ENCODE measurements around the gene VSIG10.

The VSIG10 gene

GRCh38 chr12:118060301-118061010 is 43.4 kb downstream of the VSIG10 start:
- DNase-seq (ENCODE audit: low read depth) = no peak

- DNase-seq (ENCODE audit: low read depth) = no peak
Measured at GRCh38 chr12:118059341-118060191, 44.2 kb downstream of the VSIG10 start.

- DNase-seq (ENCODE audit: low read depth) = no peak
Measured at GRCh38 chr12:118058881-118059280, 44.9 kb downstream of the VSIG10 start.

GRCh38 chr12:118058227-118058626 is 45.6 kb downstream of the VSIG10 start:
- DNase-seq (ENCODE audit: low read depth) = no peak

- DNase-seq (ENCODE audit: low read depth) = no peak
Measured at GRCh38 chr12:118055865-118056773, 47.7 kb downstream of the VSIG10 start.

- DNase-seq (ENCODE audit: low read depth) = no peak
Measured at GRCh38 chr12:118055144-118055557, 48.7 kb downstream of the VSIG10 start.

- no peak for DNase-seq (ENCODE audit: low read depth)
Measured at GRCh38 chr12:118053071-118053985, 50.5 kb downstream of the VSIG10 start.

- DNase-seq (ENCODE audit: low read depth) = peak; percentile 96
Measured at GRCh38 chr12:118052324-118053070, 51.3 kb downstream of the VSIG10 start.

- no peak for DNase-seq (ENCODE audit: low read depth)
Measured at GRCh38 chr12:118050972-118051910, 52.6 kb downstream of the VSIG10 start.

GRCh38 chr12:118046430-118046829 is 57.4 kb downstream of the VSIG10 start:
- no peak for DNase-seq (ENCODE audit: low read depth)

- DNase-seq (ENCODE audit: low read depth) = no peak
Measured at GRCh38 chr12:118044577-118044976, 59.2 kb downstream of the VSIG10 start.

- no peak for DNase-seq (ENCODE audit: low read depth)
Measured at GRCh38 chr12:118044075-118044474, 59.7 kb downstream of the VSIG10 start.

- DNase-seq (ENCODE audit: low read depth) = no peak
Measured at GRCh38 chr12:118042091-118042490, 61.7 kb downstream of the VSIG10 start.

- DNase-seq (ENCODE audit: low read depth) = no peak
Measured at GRCh38 chr12:118038137-118038536, 65.7 kb downstream of the VSIG10 start.

GRCh38 chr12:118036672-118037411 is 67.0 kb downstream of the VSIG10 start:
- DNase-seq (ENCODE audit: low read depth) = no peak

- no peak for DNase-seq (ENCODE audit: low read depth)
Measured at GRCh38 chr12:118035190-118036041, 68.4 kb downstream of the VSIG10 start.

- DNase-seq (ENCODE audit: low read depth) = no peak
Measured at GRCh38 chr12:118034429-118035189, 69.2 kb downstream of the VSIG10 start.
